Activated naive CD4-positive, alpha-beta T cell treated with anti-CD3 and anti-CD28 coated beads, Interleukin-2, amount 50 U/mL, for 72 hours (primary cell): Measurements from ENCODE around the gene KANK3. TPM values are rescaled to one million over a fixed set of nuclear protein-coding genes. Genes with fewer than 3 reads are reported as not detected.
"Not testable (repeated sequence)": the region's sequence is repeated elsewhere in the genome, so short reads cannot be mapped to it uniquely, and the experiment has no call there.

Source experiments
- ATAC-seq, 2 donors: fragments of 150-1000 bp; cut with Tn5 transposase; 2 replicates each; pipeline ENCODE4 v1.10.0; 2021; ENCODE audit warnings: mild to moderate bottlenecking in 2 of 2, moderate library complexity in 2 of 2
- DNase-seq, 2 donors: peaks; one replicate each; pipeline ENCODE4 v3.0.0; 2021 to 2022; ENCODE audit warnings: low spot score in 2 of 2
- H3K27ac Mint-ChIP-seq, 2 donors: one replicate each; pipeline ENCODE4 v1.8.0; 2022; ENCODE audit warnings: mild to moderate bottlenecking in 2 of 2, mixed read lengths in 2 of 2
- H3K36me3 Mint-ChIP-seq, 2 donors: one replicate each; pipeline ENCODE4 v1.8.0; 2022; ENCODE audit warnings: mixed read lengths in 2 of 2
- H3K9me3 Mint-ChIP-seq, 2 donors: one replicate each; pipeline ENCODE4 v1.8.0; 2022; ENCODE audit warnings: mixed read lengths in 2 of 2
- total RNA-seq, 2 donors: library from RNA; stranded (reverse); gene quantifications; one replicate each; pipeline ENCODE4 v1.2.3, GENCODE V29; 2022

KANK3 gene
- 1 to 10 TPM; 1.5 to 1.7 TPM for total RNA-seq

- ATAC-seq (peak; percentile 100), DNase-seq (peak; percentile 94 to 95)
- H3K36me3 Mint-ChIP-seq = no peaks in the 10 kb centered on the region
- H3K9me3 Mint-ChIP-seq = no peaks in the 10 kb centered on the region
- H3K27ac Mint-ChIP-seq = peak within 1 kb of the TSS in 1 of 2 donors; percentile 56
Observed at GRCh38 chr19:8342684-8343482, at the start of gene KANK3. Gene KANK3, minus strand, starts transcription at chr19:8343262. Its CDS starts 5,434 bp downstream, at chr19:8337828.

- Mint-ChIP-seq H3K9me3 (no peaks in the 10 kb centered on the region), H3K27ac (peak overlapping the region; percentile 63 to 79), H3K36me3 (peaks cover 0 to 6% of the 10 kb centered on the region in 2 donors)
- DNase-seq (no peak), ATAC-seq (no peak)
Observed at GRCh38 chr19:8392017-8392591, 49.0 kb upstream of the KANK3 start.

GRCh38 chr19:8391198-8392016 is 48.3 kb upstream of the KANK3 start:
- DNase-seq (no peak), ATAC-seq (no peak)
- Mint-ChIP-seq H3K27ac (peak overlapping the region; percentile 79 to 95), H3K36me3 (peaks cover 5 to 13% of the 10 kb centered on the region in 2 donors), H3K9me3 (peaks cover 0 to 7% of the 10 kb centered on the region in 2 donors)

DNA sequence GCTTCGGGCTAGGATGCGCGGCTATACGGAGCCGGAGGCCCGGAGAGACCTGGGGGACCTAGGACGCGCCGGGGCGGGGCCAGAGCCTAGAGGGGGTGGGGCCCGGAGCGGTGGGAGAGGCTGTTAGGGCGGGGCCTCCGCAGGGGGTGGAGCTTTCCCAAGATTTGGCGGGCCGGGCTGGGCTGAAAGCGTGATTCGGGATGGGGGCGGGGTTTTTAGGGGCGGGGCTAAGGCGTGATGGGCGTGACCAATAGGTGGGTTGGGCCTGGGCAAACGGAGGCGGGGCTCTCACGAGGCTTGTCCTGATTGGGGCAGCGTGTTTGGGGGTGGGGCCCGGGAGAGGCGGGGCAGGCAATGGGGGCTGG is 47.5 kb upstream of the KANK3 start:
- DNase-seq (peak; percentile 89 to 96), ATAC-seq (peak; percentile 44 to 73)
- Mint-ChIP-seq H3K36me3 (peaks cover 5 to 15% of the 10 kb centered on the region in 2 donors), H3K9me3 (peaks cover 0 to 7% of the 10 kb centered on the region in 2 donors), H3K27ac (peak overlapping the region; percentile 57 to 95)

DNA sequence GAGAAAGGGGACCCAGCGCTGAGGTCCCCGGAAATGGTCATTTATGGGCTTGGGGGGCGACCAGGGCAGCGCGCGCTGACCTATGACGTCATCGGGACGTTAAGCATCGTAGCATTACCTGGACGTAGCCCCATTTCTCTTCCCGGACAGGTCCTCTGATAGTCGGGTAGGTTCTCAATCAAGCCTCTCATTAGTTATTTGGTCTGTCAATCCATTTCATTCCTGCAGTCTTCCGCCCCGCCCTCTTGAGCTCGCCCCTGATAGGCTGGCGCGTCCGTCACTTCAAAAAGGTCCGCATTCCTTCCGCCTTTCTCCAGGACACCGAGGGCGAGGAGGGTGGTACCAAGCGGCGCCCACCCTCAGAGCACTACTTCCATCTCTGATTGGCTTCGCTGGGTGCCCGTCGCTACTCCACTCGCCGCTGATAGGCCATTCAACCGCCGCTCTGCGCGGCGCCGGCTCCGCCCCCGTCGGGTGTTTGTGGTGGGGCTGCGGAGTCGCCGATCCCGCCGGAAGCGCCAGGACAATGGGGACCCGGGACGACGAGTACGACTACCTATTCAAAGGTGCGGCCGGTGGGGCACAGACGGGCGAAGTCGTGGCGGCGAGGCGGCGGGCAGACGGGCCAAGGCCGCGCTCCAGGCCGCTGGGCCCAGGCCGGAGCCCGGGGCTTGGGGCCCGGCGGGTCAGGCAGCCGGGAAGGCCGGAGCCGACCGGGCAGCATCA is 47.0 kb upstream of the KANK3 start, which contains the start of gene RAB11B:
TSS of gene RAB11B (plus strand) at position 470 of the 726 bp plus-strand sequence. CDS start at position 527, 57 bp downstream.
- DNase-seq = peak; percentile 96 to 100
- Mint-ChIP-seq H3K9me3 (peaks cover 0 to 7% of the 10 kb centered on the region in 2 donors), H3K27ac (peak within 1 kb of the TSS; percentile 95 to 97), H3K36me3 (peaks cover 5 to 15% of the 10 kb centered on the region in 2 donors)
- ATAC-seq = peak; percentile 92 to 93

DNA sequence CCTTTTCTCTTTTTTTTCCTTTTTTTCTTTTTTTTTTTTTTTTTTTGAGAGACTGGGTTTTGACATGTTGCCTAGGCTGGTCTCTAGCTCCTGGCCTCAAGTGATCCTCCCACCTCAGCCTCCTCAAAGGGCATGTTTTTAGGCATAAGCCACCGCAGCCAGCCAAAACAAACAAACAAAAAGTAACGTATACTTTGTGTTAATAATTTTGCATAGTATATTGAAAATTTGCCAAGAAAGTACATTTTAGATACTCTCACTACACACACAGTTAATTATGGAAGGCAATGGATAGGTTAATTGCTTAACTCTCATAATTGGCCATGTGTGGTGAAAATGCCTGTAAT is 45.5 kb upstream of the KANK3 start:
- DNase-seq = no peak

DNA sequence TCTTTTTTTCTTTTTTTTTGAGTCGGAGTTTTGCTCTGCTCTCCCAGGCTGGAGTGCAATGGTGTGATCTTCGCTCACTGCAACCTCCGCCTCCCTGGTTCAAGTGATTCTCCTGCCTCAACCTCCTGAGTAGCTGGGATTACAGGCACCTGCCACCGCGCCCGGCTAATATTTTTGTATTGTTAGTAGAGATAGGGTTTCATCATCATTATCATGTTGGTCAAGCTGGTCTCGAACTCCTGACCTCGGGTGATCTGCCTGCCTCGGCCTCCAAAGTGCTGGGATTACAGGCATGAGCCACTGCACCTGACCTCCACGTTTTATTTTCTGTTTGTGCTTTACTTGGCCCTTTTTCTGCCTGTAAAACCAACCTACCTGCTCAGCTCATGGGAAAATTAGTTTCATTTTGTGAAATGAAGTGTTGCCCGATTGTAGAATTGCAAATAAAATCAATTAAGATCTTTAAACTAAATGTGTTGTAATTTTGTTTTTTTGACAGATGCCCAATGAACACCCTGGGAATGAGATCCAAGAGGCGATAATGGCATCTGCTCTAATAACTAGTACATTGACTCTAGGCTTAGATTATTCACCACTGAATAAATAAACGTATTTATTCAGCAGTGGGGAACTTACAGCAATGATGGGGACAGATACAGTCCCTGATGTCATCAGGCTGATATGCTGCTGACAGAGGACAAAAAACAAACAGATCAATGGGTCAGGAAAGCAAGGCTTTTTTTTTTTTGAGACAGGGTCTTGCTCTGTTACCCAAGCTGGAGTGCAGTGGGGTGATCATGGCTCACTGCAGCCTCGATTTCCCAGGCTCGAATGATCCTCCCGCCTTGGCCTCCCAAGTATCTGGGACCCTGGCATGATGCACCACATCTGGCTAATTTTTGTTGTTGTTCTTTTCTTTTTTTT is 44.9 kb upstream of the KANK3 start:
- ATAC-seq = no peak
- peaks cover 5 to 15% of the 10 kb centered on the region in 2 donors for H3K36me3 Mint-ChIP-seq
- H3K27ac Mint-ChIP-seq = peak overlapping the region in 1 of 2 donors; percentile 44
- H3K9me3 Mint-ChIP-seq = peaks cover 0 to 7% of the 10 kb centered on the region in 2 donors
- DNase-seq = no peak

More for the DNA sequence above, 45.5 kb upstream of the KANK3 start:
- H3K9me3 Mint-ChIP-seq = peaks cover 0 to 7% of the 10 kb centered on the region in 2 donors
- peaks cover 5 to 15% of the 10 kb centered on the region in 2 donors for H3K36me3 Mint-ChIP-seq
- ATAC-seq = no peak
- H3K27ac Mint-ChIP-seq = peak overlapping the region in 1 of 2 donors; percentile 50

GRCh38 chr19:8386990-8387389 is 43.9 kb upstream of the KANK3 start:
- H3K36me3 Mint-ChIP-seq = peaks cover 5 to 15% of the 10 kb centered on the region in 2 donors
- H3K9me3 Mint-ChIP-seq = peaks cover 0 to 7% of the 10 kb centered on the region in 2 donors
- ATAC-seq = no peak
- DNase-seq = no peak
- no peak overlapping the region for H3K27ac Mint-ChIP-seq

DNA sequence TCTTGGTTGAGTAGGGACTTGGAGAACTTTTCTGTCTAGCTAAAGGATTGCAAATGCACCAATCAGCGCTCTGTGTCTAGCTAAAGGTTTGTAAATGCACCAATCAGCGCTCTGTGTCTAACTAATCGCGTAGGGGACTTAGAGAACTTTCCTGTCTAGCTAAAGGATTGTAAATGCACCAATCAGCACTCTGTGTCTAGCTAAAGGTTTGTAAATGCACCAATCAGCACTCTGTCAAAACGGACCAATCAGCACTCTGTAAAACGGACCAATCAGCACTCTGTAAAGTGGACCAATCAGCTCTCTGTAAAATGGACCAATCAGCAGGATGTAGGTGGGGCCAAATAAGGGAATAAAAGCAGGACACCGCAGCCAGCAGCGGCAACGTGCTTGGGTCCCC is 43.4 kb upstream of the KANK3 start:
- not testable (repeated sequence) for H3K27ac Mint-ChIP-seq, H3K9me3 Mint-ChIP-seq, DNase-seq, ATAC-seq
- peaks cover 5 to 15% of the 10 kb centered on the region in 2 donors for H3K36me3 Mint-ChIP-seq

GRCh38 chr19:8385566-8385965 is 42.5 kb upstream of the KANK3 start:
- H3K9me3 Mint-ChIP-seq, DNase-seq, ATAC-seq, H3K27ac Mint-ChIP-seq: not testable (repeated sequence)
- H3K36me3 Mint-ChIP-seq = peaks cover 5 to 15% of the 10 kb centered on the region in 2 donors

- H3K36me3 Mint-ChIP-seq = peaks cover 5 to 15% of the 10 kb centered on the region in 2 donors
- DNase-seq, ATAC-seq, H3K27ac Mint-ChIP-seq, H3K9me3 Mint-ChIP-seq: not testable (repeated sequence)
Observed at GRCh38 chr19:8385103-8385502, 42.0 kb upstream of the KANK3 start.

GRCh38 chr19:8384569-8384968 is 41.5 kb upstream of the KANK3 start:
- not testable (repeated sequence) for ATAC-seq

DNA sequence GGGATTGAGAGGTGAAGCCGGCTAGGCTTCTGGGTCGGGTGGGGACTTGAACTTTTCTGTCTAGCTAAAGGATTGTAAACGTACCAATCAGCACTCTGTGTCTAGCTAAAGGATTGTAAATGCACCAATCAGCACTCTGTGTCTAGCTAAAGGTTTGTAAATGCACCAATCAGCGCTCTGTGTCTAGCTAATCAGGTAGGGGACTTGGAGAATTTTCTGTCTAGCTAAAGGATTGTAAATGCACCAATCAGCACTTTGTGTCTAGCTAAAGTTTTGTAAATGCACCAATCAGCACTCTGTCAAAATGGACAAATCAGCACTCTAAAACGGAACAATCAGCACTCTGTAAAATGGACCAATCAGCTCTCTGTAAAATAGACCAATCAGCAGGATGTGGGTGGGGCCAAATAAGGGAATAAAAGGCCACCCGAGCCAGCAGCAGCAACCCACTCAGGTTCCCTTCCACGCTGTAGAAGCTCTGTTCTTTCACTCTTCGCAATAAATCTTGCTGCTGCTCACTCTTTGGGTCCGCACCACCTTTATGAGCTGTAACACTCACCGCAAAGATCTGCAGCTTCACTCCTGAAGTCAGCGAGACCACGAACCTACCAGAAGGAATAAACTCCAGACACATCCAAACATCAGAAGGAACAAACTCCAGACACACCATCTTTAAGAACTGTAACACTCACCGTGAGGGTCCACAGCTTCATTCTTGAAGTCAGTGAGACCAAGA is 36.3 kb upstream of the KANK3 start:
- H3K36me3 Mint-ChIP-seq, H3K27ac Mint-ChIP-seq, DNase-seq, ATAC-seq, H3K9me3 Mint-ChIP-seq: not testable (repeated sequence)

More at GRCh38 chr19:8384569-8384968, 41.5 kb upstream of the KANK3 start:
- H3K36me3 Mint-ChIP-seq = peaks cover 5 to 18% of the 10 kb centered on the region in 2 donors
- H3K27ac Mint-ChIP-seq, H3K9me3 Mint-ChIP-seq, DNase-seq: not testable (repeated sequence)

- no peak for DNase-seq
- Mint-ChIP-seq H3K9me3 (no peaks in the 10 kb centered on the region), H3K27ac (peak overlapping the region in 1 of 2 donors; percentile 32), H3K36me3 (peaks cover 0 to 9% of the 10 kb centered on the region in 2 donors)
- no peak for ATAC-seq
Observed at GRCh38 chr19:8377598-8377997, 34.5 kb upstream of the KANK3 start.
